HepG2 (cell line): Measurements from ENCODE around the gene PAIP2. TPM values are rescaled to one million over a fixed set of nuclear protein-coding genes. Genes with fewer than 3 reads are reported as not detected.

Source experiments
- CENPT ChIP-seq: sonication (generic); formaldehyde crosslinking; IDR thresholded peaks from 2 replicates; pipeline ENCODE4 v1.8.0; 2022; ENCODE audit warnings: low read depth, mild to moderate bottlenecking, moderate library complexity, missing genetic modification reagents
- HHEX ChIP-seq: IDR thresholded peaks from 2 replicates; pipeline ENCODE4 v1.6.1; 2016; ENCODE audit warnings: control low read depth
- IRF2 ChIP-seq: IDR thresholded peaks from 2 replicates; pipeline ENCODE4 v1.6.1; 2018; ENCODE audit warnings: missing genetic modification reagents, missing compliant biosample characterization
- KLF13 ChIP-seq: sonication (generic); formaldehyde crosslinking; IDR thresholded peaks from 2 replicates; pipeline ENCODE4 v1.4.0; 2020; ENCODE audit warnings: mild to moderate bottlenecking, missing genetic modification reagents
- NFKBIZ ChIP-seq: IDR thresholded peaks from 2 replicates; pipeline ENCODE4 v1.6.1; 2018; ENCODE audit warnings: missing genetic modification reagents, missing compliant biosample characterization
- NR2F6 ChIP-seq, 2 experiments: IDR thresholded peaks; 2 replicates each; pipeline ENCODE4 v1.6.1; 2016; ENCODE audit warnings: antibody characterized with exemption in 1 of 2, mild to moderate bottlenecking in 1 of 2
- PAX8 ChIP-seq: sonication (generic); formaldehyde crosslinking; IDR thresholded peaks from 2 replicates; pipeline ENCODE4 v1.8.0; 2022; ENCODE audit warnings: mild to moderate bottlenecking, missing genetic modification reagents, borderline replicate concordance
- RELA ChIP-seq: sonication (generic); formaldehyde crosslinking; IDR thresholded peaks from 2 replicates; pipeline ENCODE4 v1.4.0; 2020; ENCODE audit warnings: missing genetic modification reagents
- RFXAP ChIP-seq: sonication (generic); formaldehyde crosslinking; IDR thresholded peaks from 2 replicates; pipeline ENCODE4 v1.4.0; 2020; ENCODE audit warnings: missing genetic modification reagents, borderline replicate concordance
- TEAD2 ChIP-seq: sonication (generic); formaldehyde crosslinking; IDR thresholded peaks from 2 replicates; pipeline ENCODE4 v1.9.0; 2021; ENCODE audit warnings: missing genetic modification reagents
- ZBTB14 ChIP-seq: sonication (generic); formaldehyde crosslinking; IDR thresholded peaks from 2 replicates; pipeline ENCODE4 v1.4.0; 2020; ENCODE audit warnings: missing genetic modification reagents
- ZNF367 ChIP-seq: sonication (generic); formaldehyde crosslinking; IDR thresholded peaks from 2 replicates; pipeline ENCODE4 v1.4.0; 2020; ENCODE audit warnings: missing genetic modification reagents, borderline replicate concordance
- ZNF7 ChIP-seq: IDR thresholded peaks from 2 replicates; pipeline ENCODE4 v1.6.1; 2016; ENCODE audit warnings: missing biosample characterization, missing genetic modification reagents
- polyA plus RNA-seq, 8 experiments: library from polyadenylated mRNA; depleted of rRNA in 3 of 8; stranded (reverse) in 7 of 8; unstranded in 1 of 8; fragments of >200 nt; fragmentation: Illumina TruSeq in 4 of 8; extraction: Trizol in 4 of 8; gene quantifications; 2 replicates each; pipeline versions ENCODE4 v1.2.1 to v1.2.3, GENCODE V29; 2011 to 2016; ENCODE audit warnings: low read depth in 4 of 8, missing spikeins in 1 of 8, mixed read lengths in 1 of 8; ENCODE audit not compliant: insufficient read depth in 1 of 8
- total RNA-seq, 5 experiments: library from RNA; depleted of rRNA; stranded (reverse); fragments of >200 nt; fragmentation: Illumina TruSeq; extraction: Trizol; gene quantifications; 2 replicates each; pipeline ENCODE4 v1.2.3, GENCODE V29; 2016; ENCODE audit warnings: low read depth in 1 of 5
- TF ChIP-seq, protein P1 (sequence below): sonication (generic); formaldehyde crosslinking; IDR thresholded peaks from 2 replicates; pipeline ENCODE4 v1.5.1; 2020; ENCODE audit warnings: missing genetic modification reagents, mild to moderate bottlenecking, borderline replicate concordance
- TF ChIP-seq, protein P2 (sequence below): sonication (generic); formaldehyde crosslinking; IDR thresholded peaks from 2 replicates; pipeline ENCODE4 v1.5.0; 2020; ENCODE audit warnings: mild to moderate bottlenecking, missing genetic modification reagents, moderate library complexity
- TF ChIP-seq, protein P3 (sequence below): IDR thresholded peaks from 2 replicates; pipeline ENCODE4 v1.4.0; 2020; ENCODE audit warnings: mild to moderate bottlenecking, missing genetic modification reagents
- TF ChIP-seq, protein P4 (sequence below): sonication (generic); formaldehyde crosslinking; IDR thresholded peaks from 2 replicates; pipeline ENCODE4; 2020; ENCODE audit warnings: missing genetic modification reagents, mild to moderate bottlenecking, borderline replicate concordance

The PAIP2 gene
- total and polyA plus RNA-seq, 2 of the 13 experiments (the other 11 are each of a cell fraction or from before 2014, with no cell fraction given) = 61.5 to 76.3 TPM

DNA sequence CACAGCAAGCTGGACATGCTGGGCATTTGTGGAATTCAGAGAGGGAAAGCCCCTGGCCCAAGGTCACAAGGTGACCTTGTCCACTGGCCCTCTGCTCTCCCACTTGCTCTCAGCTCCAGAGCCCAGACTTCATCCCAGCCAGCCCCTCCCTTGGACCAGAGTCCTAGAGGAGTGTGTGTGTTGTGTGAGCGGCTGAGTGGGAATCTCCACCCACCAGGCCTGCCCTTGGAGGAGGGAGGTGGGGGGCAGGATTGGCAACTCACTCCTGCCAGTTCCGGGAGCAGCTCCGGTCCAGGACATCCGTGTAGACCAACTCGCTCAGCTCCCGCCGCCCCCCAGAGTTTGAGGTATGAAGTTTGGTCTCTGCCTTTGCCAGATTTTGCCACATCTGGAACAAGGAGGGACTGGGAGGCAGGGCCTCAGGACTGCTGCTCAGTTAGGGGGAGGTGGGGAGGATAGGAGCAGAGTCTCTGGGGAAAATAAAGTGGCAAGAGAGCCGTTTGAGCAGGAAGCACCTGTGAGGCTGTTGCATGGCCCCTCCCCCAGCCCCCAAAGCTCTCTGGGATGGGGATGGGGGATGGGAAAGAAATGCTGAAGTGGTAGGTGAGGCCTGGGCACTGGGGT is 46.7 kb downstream of the PAIP2 start (continued):
- TF ChIP-seq ZNF367 (CRISPR knock-in tag) = no peak
- peak; percentile 48; the same call in 1 of the 2 replicates for TF ChIP-seq IRF2 (CRISPR knock-in tag)
- TF ChIP-seq CENPT (CRISPR knock-in tag) = no peak
- no peak for TF ChIP-seq KLF13 (CRISPR knock-in tag)
- TF ChIP-seq, protein P1, sequence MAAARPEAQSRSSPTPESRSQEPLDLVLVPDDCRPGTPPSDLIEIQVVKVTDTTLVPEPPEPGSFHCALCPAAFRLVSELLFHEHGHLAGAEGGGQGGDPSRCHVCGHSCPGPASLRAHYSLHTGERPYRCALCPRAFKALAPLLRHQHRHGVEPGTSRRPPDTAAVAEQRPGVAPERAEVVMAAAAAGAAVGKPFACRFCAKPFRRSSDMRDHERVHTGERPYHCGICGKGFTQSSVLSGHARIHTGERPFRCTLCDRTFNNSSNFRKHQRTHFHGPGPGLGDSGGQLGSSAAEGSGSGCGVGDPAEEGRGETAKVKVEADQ (CRISPR knock-in tag) = no peak
- TF ChIP-seq, protein P2, sequence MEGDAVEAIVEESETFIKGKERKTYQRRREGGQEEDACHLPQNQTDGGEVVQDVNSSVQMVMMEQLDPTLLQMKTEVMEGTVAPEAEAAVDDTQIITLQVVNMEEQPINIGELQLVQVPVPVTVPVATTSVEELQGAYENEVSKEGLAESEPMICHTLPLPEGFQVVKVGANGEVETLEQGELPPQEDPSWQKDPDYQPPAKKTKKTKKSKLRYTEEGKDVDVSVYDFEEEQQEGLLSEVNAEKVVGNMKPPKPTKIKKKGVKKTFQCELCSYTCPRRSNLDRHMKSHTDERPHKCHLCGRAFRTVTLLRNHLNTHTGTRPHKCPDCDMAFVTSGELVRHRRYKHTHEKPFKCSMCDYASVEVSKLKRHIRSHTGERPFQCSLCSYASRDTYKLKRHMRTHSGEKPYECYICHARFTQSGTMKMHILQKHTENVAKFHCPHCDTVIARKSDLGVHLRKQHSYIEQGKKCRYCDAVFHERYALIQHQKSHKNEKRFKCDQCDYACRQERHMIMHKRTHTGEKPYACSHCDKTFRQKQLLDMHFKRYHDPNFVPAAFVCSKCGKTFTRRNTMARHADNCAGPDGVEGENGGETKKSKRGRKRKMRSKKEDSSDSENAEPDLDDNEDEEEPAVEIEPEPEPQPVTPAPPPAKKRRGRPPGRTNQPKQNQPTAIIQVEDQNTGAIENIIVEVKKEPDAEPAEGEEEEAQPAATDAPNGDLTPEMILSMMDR = peak; percentile 2
- TF ChIP-seq, protein P3, sequence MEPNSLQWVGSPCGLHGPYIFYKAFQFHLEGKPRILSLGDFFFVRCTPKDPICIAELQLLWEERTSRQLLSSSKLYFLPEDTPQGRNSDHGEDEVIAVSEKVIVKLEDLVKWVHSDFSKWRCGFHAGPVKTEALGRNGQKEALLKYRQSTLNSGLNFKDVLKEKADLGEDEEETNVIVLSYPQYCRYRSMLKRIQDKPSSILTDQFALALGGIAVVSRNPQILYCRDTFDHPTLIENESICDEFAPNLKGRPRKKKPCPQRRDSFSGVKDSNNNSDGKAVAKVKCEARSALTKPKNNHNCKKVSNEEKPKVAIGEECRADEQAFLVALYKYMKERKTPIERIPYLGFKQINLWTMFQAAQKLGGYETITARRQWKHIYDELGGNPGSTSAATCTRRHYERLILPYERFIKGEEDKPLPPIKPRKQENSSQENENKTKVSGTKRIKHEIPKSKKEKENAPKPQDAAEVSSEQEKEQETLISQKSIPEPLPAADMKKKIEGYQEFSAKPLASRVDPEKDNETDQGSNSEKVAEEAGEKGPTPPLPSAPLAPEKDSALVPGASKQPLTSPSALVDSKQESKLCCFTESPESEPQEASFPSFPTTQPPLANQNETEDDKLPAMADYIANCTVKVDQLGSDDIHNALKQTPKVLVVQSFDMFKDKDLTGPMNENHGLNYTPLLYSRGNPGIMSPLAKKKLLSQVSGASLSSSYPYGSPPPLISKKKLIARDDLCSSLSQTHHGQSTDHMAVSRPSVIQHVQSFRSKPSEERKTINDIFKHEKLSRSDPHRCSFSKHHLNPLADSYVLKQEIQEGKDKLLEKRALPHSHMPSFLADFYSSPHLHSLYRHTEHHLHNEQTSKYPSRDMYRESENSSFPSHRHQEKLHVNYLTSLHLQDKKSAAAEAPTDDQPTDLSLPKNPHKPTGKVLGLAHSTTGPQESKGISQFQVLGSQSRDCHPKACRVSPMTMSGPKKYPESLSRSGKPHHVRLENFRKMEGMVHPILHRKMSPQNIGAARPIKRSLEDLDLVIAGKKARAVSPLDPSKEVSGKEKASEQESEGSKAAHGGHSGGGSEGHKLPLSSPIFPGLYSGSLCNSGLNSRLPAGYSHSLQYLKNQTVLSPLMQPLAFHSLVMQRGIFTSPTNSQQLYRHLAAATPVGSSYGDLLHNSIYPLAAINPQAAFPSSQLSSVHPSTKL (CRISPR knock-in tag) = peak; percentile 63
- TF ChIP-seq ZNF7 = no peak
- no peak for TF ChIP-seq ZBTB14 (CRISPR knock-in tag)
- 0 out of 2 replicates have a peak, but pooled peaks have one; percentile 35 for TF ChIP-seq NFKBIZ (CRISPR knock-in tag)
- TF ChIP-seq HHEX = no peak
- peak; percentile 39; the same call in 1 of the 2 replicates for TF ChIP-seq NR2F6 (IDR thresholded peaks at IDR 0.05)
- no peak; the same call in 1 of the 2 replicates for TF ChIP-seq NR2F6 (CRISPR knock-in tag; IDR thresholded peaks at IDR 0.05)
- 0 out of 2 replicates have a peak, but pooled peaks have one; percentile 10 for TF ChIP-seq RFXAP
- peak; percentile 26; the same call in 1 of the 2 replicates for TF ChIP-seq RELA (CRISPR knock-in tag)
- TF ChIP-seq TEAD2 (CRISPR knock-in tag) = no peak
- TF ChIP-seq, protein P4, sequence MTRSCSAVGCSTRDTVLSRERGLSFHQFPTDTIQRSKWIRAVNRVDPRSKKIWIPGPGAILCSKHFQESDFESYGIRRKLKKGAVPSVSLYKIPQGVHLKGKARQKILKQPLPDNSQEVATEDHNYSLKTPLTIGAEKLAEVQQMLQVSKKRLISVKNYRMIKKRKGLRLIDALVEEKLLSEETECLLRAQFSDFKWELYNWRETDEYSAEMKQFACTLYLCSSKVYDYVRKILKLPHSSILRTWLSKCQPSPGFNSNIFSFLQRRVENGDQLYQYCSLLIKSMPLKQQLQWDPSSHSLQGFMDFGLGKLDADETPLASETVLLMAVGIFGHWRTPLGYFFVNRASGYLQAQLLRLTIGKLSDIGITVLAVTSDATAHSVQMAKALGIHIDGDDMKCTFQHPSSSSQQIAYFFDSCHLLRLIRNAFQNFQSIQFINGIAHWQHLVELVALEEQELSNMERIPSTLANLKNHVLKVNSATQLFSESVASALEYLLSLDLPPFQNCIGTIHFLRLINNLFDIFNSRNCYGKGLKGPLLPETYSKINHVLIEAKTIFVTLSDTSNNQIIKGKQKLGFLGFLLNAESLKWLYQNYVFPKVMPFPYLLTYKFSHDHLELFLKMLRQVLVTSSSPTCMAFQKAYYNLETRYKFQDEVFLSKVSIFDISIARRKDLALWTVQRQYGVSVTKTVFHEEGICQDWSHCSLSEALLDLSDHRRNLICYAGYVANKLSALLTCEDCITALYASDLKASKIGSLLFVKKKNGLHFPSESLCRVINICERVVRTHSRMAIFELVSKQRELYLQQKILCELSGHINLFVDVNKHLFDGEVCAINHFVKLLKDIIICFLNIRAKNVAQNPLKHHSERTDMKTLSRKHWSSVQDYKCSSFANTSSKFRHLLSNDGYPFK (CRISPR knock-in tag) = no peak; the same call in 1 of the 2 replicates
- no peak for TF ChIP-seq PAX8 (CRISPR knock-in tag)
